ENCODE results near the gene ID3. TPM values are rescaled to one million over a fixed set of nuclear protein-coding genes. Genes with fewer than 3 reads are reported as not detected.

ID3 gene
- polyA plus RNA-seq, 1 donor from 2014 or later = 8.0 TPM

DNA sequence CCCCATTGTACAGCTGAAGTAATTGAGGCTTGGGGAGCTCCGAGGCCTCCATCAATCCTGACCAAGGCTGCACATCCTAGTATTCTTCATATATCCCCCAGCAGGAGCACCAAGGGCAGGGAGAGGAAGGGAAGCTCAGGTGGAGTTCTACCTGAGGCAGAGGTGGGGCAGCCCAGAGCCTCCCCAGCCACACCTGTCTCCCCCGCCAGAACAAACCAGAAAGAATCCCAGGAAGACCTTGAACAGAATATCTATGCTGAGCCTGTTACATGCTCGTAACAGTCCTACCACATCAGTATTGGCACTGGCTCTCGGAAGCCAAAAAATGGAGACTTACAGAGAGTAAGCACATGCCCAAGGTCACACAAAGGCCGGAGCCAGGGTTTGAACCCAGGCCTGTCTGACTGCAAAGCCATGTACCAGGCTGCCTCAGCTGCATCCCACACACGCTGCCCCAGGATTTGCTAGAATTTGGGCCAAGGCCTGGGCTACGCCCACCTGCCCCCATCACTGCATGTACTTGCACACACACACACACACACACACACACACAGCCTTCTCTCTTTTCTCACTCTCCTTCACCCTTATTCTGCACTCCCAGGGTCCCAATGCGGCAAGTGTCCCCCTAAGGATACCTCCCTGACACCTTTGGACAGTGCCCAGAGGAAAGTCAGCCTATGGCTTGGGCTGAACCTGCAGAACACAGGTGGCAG is 32.8 kb downstream of the ID3 start:
- Histone ChIP-seq H2AFZ (ENCODE audit: low read depth, low read length) (no peak overlapping the region), H3K4me3 (ENCODE audit: low read length) (no peak overlapping the region), H3K9me2 (ENCODE audit: insufficient read depth, low read length) (no peaks in the 10 kb centered on the region), H3K4me2 (ENCODE audit: low read length) (no peak overlapping the region), H4K20me1 (ENCODE audit: insufficient read depth) (no peaks in the 10 kb centered on the region), H3K27me3 (ENCODE audit: insufficient read depth, low read depth, low read length) (no peaks in the 10 kb centered on the region), H3K79me2 (replicated peaks; ENCODE audit: insufficient read depth, low read length) (no peaks in the 10 kb centered on the region), H3K36me3 (ENCODE audit: insufficient read depth, low read length) (no peaks in the 10 kb centered on the region), H3F3A (ENCODE audit: insufficient read depth, low read length, poor library complexity, severe bottlenecking) (no peaks in the 10 kb centered on the region), H3K9ac (ENCODE audit: low read length) (no peak overlapping the region), H3K9me3 (ENCODE audit: low read length) (no peaks in the 10 kb centered on the region), H3K27ac (ENCODE audit: low read length) (no peak overlapping the region)
- TF ChIP-seq REST (IDR thresholded peaks at IDR 0.05; ENCODE audit: borderline replicate concordance) = no peak
- no peak for TF ChIP-seq EP300 (conservative IDR thresholded peaks at IDR 0.05; ENCODE audit: poor library complexity, severe bottlenecking)
- TF ChIP-seq RAD21 (conservative IDR thresholded peaks at IDR 0.05) = no peak
- TF ChIP-seq SMC3 (conservative IDR thresholded peaks at IDR 0.05; ENCODE audit: poor library complexity) = no peak
- no peak for TF ChIP-seq CTCF (IDR thresholded peaks at IDR 0.05; ENCODE audit: poor library complexity, severe bottlenecking)
- no peak for TF ChIP-seq MXI1 (conservative IDR thresholded peaks at IDR 0.05; ENCODE audit: poor library complexity, severe bottlenecking)
- no peak for TF ChIP-seq TAF1 (IDR thresholded peaks at IDR 0.05; ENCODE audit: low read depth)
- TF ChIP-seq POLR2AphosphoS5 (IDR thresholded peaks at IDR 0.05) = no peak
- TF ChIP-seq EZH2 (IDR thresholded peaks at IDR 0.05; ENCODE audit: borderline replicate concordance, insufficient read depth, low read length, poor library complexity, severe bottlenecking) = no peak

DNA sequence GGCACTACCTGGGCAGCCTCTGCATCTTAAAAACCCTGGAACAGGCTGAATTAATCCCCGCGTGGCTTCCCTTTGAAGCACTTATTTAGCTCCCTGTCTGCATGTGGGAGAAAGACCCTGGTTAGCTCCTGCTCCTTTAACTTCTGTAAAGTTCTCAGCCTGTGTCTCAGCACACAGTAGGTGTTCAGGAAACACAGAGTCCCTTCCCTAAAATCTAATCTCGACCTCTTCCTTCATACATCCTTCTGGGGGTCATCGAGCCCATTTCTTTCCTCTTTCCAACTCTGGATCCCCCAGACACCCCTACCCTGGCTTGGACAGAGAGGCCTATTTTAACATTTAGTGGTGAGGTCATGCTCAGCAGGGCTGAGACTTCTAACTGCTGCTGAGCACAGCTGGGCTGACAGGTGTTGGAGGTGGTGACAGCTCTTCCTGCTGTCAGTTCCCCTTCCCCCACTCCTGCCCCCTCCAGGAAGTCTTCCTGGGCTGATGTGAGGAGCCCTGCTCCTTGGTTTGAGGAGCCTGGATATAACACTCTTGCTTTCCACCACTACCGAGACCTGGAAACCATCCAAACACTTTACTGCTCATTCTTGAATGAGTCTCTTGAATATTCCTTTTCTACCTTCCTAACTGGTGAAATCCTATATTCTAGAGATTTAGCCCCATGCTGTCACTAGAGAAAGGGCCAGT is 33.6 kb downstream of the ID3 start:
- Histone ChIP-seq H3F3A (ENCODE audit: insufficient read depth, low read length, poor library complexity, severe bottlenecking) (no peaks in the 10 kb centered on the region), H3K4me2 (ENCODE audit: low read length) (no peak overlapping the region), H3K4me3 (ENCODE audit: low read length) (no peak overlapping the region)

More for the DNA sequence above, 33.6 kb downstream of the ID3 start:
- Histone ChIP-seq H3K79me2 (replicated peaks; ENCODE audit: insufficient read depth, low read length) (no peaks in the 10 kb centered on the region), H3K9ac (ENCODE audit: low read length) (no peak overlapping the region), H3K27me3 (ENCODE audit: insufficient read depth, low read depth, low read length) (no peaks in the 10 kb centered on the region), H3K9me3 (ENCODE audit: low read length) (no peaks in the 10 kb centered on the region), H4K20me1 (ENCODE audit: insufficient read depth) (no peaks in the 10 kb centered on the region), H3K36me3 (ENCODE audit: insufficient read depth, low read length) (no peaks in the 10 kb centered on the region), H3K9me2 (ENCODE audit: insufficient read depth, low read length) (no peaks in the 10 kb centered on the region), H2AFZ (ENCODE audit: low read depth, low read length) (no peak overlapping the region), H3K27ac (ENCODE audit: low read length) (no peak overlapping the region)
- TF ChIP-seq EP300 (conservative IDR thresholded peaks at IDR 0.05; ENCODE audit: poor library complexity, severe bottlenecking) (no peak), POLR2AphosphoS5 (IDR thresholded peaks at IDR 0.05) (no peak), RAD21 (conservative IDR thresholded peaks at IDR 0.05) (no peak), MXI1 (conservative IDR thresholded peaks at IDR 0.05; ENCODE audit: poor library complexity, severe bottlenecking) (no peak), TAF1 (IDR thresholded peaks at IDR 0.05; ENCODE audit: low read depth) (no peak), SMC3 (conservative IDR thresholded peaks at IDR 0.05; ENCODE audit: poor library complexity) (no peak), REST (IDR thresholded peaks at IDR 0.05; ENCODE audit: borderline replicate concordance) (no peak), CTCF (IDR thresholded peaks at IDR 0.05; ENCODE audit: poor library complexity, severe bottlenecking) (no peak), EZH2 (IDR thresholded peaks at IDR 0.05; ENCODE audit: borderline replicate concordance, insufficient read depth, low read length, poor library complexity, severe bottlenecking) (no peak)

All from neural cell (in vitro differentiated cells).